VCaP (cell line): ENCODE data around the gene MESD.

Experiments
- H3K27ac ChIP-seq: fragments of 450-650 bp; 2 replicates; pipeline ENCODE4 v1.5.1; 2017
- TF ChIP-seq, protein P1 (sequence below): fragments of 450-650 bp; conservative IDR thresholded peaks from 2 replicates; pipeline ENCODE4 v1.5.1; 2017; ENCODE audit warnings: mild to moderate bottlenecking, moderate library complexity

MESD gene

DNA sequence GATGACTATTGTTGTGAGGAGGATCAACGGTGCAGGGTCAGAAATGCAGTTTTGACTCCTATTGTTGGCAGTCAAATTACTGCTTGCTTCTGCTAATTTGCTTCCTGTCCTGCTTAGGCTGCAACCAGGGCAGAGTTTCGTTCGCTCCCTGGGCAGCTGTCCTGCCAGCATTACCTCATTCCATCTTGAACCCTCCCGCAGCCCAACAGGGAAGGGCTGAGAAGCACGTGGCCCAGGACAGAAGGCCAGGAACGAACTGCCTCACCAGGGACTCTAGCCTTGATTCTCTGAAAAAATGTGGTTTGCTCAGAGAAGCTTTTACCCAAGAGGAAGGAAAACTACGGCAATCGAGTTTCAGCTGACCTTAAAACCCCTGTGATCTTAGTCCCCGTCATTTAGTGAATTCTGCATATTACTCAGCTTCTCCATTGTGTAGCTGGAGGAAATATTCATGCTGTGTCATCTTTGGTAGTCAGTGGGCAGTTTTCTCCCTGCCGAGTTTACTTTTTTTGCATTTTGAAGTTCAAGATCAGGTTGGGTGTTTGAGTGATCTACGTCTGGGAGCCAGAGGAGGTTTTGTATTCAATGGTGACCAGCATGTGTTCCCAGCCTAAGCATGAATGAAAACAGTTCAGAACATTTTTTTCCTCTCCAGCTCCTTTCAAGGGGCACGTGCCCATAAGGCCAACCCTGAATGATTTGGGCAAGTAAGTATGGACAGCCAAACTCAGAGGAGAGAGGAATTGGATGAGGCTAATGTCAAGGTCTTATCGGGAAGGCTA lies 34.1 kb upstream of the MESD start:
- no peak overlapping the region for H3K27ac ChIP-seq
- TF ChIP-seq, protein P1, sequence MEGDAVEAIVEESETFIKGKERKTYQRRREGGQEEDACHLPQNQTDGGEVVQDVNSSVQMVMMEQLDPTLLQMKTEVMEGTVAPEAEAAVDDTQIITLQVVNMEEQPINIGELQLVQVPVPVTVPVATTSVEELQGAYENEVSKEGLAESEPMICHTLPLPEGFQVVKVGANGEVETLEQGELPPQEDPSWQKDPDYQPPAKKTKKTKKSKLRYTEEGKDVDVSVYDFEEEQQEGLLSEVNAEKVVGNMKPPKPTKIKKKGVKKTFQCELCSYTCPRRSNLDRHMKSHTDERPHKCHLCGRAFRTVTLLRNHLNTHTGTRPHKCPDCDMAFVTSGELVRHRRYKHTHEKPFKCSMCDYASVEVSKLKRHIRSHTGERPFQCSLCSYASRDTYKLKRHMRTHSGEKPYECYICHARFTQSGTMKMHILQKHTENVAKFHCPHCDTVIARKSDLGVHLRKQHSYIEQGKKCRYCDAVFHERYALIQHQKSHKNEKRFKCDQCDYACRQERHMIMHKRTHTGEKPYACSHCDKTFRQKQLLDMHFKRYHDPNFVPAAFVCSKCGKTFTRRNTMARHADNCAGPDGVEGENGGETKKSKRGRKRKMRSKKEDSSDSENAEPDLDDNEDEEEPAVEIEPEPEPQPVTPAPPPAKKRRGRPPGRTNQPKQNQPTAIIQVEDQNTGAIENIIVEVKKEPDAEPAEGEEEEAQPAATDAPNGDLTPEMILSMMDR, result no peak

DNA sequence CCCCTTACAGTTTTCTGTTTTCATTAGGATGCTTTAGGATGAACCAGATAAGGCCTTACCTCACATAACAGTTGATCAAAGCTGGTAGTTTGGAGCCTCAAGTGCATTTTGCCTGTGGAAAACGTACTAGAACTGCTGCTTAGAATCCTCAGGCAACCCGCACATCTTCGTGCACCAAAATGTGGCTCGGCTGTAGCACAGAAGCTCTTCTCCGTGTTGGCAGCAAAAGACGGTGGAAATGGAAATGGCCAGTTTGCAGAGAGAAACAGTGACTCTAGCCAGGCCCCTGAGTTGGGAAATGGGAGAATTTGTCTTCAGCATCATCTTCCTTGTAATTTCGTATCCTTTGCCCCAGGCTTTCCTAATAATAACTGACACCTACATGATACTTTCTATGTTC lies 31.7 kb upstream of the MESD start:
- no peak overlapping the region for H3K27ac ChIP-seq
- TF ChIP-seq, protein P1, result no peak

DNA sequence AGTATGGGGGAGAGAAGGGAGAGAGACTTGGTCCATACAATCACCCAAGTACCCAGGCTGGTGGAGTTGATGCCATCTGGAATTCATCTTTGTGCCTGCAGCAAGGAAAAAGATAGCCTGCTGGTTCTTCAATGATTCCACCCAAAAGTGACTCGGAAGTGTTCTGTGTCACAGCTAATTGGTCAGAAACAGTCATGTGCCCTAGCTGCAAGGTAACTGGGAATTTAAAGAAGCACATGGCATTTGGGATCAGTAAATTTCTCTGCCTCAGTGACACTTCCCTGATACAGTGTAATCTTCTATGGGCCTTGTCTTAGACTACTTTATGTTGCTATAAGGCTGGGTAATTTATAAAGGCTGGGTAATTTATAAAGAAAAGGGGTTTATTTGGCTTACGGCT lies 28.6 kb upstream of the MESD start:
- TF ChIP-seq, protein P1, result no peak
- H3K27ac ChIP-seq, result no peak overlapping the region

DNA sequence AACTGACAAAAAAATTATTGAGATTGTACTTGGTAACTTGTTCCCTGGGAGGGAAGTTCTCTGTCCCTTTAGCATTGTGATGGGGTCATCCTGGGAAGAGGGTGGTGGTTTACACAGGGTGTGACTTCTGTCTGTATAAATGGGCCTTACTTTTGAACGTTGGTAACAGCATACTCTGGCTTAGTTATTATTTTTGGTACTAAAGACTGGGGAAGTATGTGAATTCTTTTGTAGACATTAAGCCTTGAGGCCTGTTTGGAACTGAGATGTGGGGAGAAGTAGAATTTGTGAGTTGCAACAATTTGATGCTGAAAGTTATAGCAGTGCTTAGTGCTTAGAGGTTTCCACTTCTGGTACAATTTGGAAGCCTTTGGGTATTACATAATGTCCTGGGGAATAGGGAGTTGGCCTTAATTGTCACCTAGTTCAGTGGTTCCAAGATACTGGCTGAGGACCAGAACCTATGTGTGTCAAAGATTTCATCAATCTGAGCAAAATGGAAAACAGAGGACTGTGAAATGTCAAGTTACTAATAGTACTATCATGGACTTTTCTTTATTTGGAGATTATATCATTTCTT lies 27.0 kb upstream of the MESD start:
- H3K27ac ChIP-seq, result no peak overlapping the region
- TF ChIP-seq, protein P1, result no peak

DNA sequence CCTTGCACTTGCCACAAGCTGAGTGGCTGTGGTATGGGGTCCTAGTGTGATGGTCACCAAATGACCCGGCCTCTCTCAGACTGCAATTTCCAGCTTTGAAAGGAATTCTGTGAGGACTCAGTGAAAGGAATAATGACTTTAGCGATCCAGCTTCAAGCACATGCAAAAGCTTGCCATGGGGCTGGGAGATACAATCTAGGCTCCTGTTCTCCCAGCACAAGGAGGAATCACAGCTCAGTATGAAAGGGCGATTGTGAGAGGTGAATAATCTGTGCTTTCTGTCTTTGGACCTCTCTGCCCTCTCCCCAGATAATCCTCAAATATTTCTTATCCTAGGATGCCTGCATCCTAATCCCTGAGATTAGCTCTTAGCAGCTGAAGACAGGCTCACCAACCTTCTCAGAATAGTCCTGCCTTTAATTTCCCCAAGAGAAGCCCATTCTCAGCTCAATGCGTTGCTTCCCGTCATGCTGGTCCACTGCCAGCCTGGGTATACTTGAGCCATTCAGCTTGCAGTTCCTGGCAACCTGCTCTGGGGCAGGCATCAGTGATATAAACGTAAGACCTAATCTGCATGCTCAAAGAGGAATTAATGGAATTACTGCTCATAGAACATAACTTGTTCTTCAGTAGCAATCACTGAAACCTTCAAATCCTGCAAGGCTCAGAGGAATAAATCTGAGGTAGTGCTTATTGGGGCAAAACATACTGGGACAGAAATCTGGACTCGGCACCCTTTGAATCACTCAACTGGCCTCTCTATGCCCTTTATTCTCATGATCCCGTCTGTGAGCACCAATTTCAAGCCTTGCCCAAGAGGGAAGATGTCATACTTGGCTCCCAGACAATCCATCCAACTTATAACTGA lies 26.2 kb upstream of the MESD start:
- TF ChIP-seq, protein P1, result no peak
- H3K27ac ChIP-seq, result no peak overlapping the region

DNA sequence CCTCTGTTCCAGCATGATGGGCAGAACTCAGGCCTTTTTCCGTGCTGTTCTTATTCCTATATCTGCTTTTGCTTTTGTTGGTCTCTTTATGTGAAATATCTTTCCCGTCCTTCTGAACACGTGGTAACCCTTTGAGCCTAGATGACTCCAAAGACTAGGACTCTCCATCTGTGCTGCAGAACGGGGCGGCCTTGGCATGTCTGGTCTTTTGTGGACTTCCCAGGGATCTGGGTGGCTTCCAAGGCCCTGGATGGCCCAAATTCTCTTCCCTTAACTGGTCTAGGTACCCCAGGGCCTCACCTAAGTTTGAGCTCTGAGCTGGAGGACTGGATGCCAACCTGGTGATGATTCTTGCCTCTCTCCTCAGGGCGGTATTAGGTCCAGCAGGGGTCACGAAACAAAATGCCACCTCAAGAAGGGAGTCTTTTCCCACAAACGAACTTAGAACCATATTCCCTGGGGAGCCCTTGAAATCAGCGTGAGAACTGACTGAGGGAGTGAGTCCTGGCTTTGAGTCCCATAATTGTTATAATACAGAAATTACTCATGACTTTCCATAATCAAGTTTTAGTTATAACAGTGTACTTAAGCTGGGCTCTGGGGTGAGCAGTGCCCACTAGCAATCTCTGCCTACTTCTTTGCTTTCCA lies 25.0 kb upstream of the MESD start:
- TF ChIP-seq, protein P1, result no peak

More for the DNA sequence above, 25.0 kb upstream of the MESD start:
- no peak overlapping the region for H3K27ac ChIP-seq
